ENCODE results near the gene CYP4F11.

- no peak for TF ChIP-seq POLR2A (IDR thresholded peaks at IDR 0.05; ENCODE audit: low read length)
- no peak for TF ChIP-seq GATA1 (IDR thresholded peaks at IDR 0.05; ENCODE audit: low read depth, low read length)
Measured at GRCh38 chr19:15871570-15871969, 62.8 kb downstream of the CYP4F11 start.
